Measurements from ENCODE around the gene PAK2. TPM values are rescaled to one million over a fixed set of nuclear protein-coding genes. Genes with fewer than 3 reads are reported as not detected.
"Not testable (repeated sequence)": the region's sequence is repeated elsewhere in the genome, so short reads cannot be mapped to it uniquely, and the experiment has no call there.

The PAK2 gene
- total and polyA plus RNA-seq, 2 of the 4 experiments (the other 2 are of a cell fraction) = 31.8 to 36.0 TPM

DNA sequence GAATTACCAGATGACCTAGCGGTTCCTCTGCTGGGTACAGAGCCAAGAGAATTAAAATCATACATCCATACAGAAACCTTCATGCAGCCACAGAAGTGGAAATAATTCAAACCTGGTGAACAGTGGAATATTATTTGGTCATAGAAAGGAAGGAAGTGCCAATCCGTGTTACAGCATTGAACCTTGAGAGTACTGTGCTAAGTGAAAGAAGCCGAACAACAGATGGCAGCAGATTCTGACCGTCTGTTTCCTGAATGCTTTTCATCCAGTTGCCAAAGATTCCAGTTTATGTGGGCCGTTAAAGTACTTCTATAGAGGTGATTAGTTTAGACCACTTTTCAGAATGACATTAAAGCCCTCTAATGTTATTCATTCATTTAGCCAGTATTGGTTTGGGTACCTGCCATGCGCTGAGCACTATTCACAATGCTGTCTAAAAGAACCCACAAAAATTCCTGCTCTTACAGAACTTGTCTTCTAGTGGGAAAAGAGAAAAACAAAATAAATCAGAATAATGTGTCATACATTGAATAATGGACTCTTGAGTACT is 82.2 kb downstream of the PAK2 start:
- no peak overlapping the region for H3K4ac ChIP-seq (ENCODE audit: low read depth, low read length)
- BruUV-seq (replicated peaks) = no TSS peak
- H3K36me3 ChIP-seq (ENCODE audit: control insufficient read depth, insufficient read depth, low read length) = peaks cover 49% of the 10 kb centered on the region
- H2AK5ac ChIP-seq (ENCODE audit: low read depth, low read length) = no peak overlapping the region
- H3K9me3 ChIP-seq (ENCODE audit: control insufficient read depth, insufficient read depth, low read length) = no peaks in the 10 kb centered on the region
- H4K20me1 ChIP-seq (ENCODE audit: insufficient read depth, low read length) = no peaks in the 10 kb centered on the region; the same call in 1 of the 2 replicates
- H3K4me1 ChIP-seq (ENCODE audit: control insufficient read depth, insufficient read depth, low read length) = no peaks in the 10 kb centered on the region
- no peak overlapping the region for H2BK15ac ChIP-seq (ENCODE audit: low read depth, low read length)
- ChIA-PET POLR2A (ENCODE audit: unreplicated experiment) (no interaction called here), CTCF (no interaction called here)
- H4K5ac ChIP-seq (ENCODE audit: low read depth, low read length) = no peak overlapping the region
- H3K79me1 ChIP-seq (ENCODE audit: low read depth in 1 of 2, low read length in 2 of 2) = peaks cover 8 to 10% of the 10 kb centered on the region in 2 experiments; a peak in 2 of 4 replicates
- H2BK20ac ChIP-seq (ENCODE audit: low read depth, low read length) = no peak overlapping the region
- no peak overlapping the region for H2AK9ac ChIP-seq (replicated peaks; ENCODE audit: low read depth, low read length, poor library complexity)
- H3K4me3 ChIP-seq (ENCODE audit: insufficient read depth, low read depth, low read length) = no peak overlapping the region
- no peaks in the 10 kb centered on the region for H3K9me1 ChIP-seq (ENCODE audit: insufficient read depth, low read length)
- no peak overlapping the region for H3K14ac ChIP-seq (replicated peaks; ENCODE audit: low read depth, low read length)
- ATAC-seq (ENCODE audit: low read depth) = no peak
- H3K27me3 ChIP-seq (ENCODE audit: control insufficient read depth, insufficient read depth, low read length) = no peaks in the 10 kb centered on the region
- dilution Hi-C loops (cut with HindIII; ENCODE audit: low sequenced_read_pairs, unreplicated experiment) (no loop called here), intact Hi-C loops (cut with micrococcal nuclease) (no loop called here), in situ Hi-C loops (cut with MboI; ENCODE audit: low sequenced_read_pairs) (no loop called here)
- DNase-seq = no peak
- H3K18ac ChIP-seq (ENCODE audit: low read depth, low read length) = no peak overlapping the region
- H3K27ac ChIP-seq (ENCODE audit: insufficient read depth, low read length) = no peak overlapping the region
- WGBS, 2 experiments (ENCODE audit: extremely low coverage in 2 of 2, insufficient read length in 1 of 2) = 100% methylated on average over 2 of the region's 6 CpGs; no CpG with 5 or more reads in 1 of the 2 experiments
- TF ChIP-seq, protein P1, sequence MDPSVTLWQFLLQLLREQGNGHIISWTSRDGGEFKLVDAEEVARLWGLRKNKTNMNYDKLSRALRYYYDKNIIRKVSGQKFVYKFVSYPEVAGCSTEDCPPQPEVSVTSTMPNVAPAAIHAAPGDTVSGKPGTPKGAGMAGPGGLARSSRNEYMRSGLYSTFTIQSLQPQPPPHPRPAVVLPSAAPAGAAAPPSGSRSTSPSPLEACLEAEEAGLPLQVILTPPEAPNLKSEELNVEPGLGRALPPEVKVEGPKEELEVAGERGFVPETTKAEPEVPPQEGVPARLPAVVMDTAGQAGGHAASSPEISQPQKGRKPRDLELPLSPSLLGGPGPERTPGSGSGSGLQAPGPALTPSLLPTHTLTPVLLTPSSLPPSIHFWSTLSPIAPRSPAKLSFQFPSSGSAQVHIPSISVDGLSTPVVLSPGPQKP (IDR thresholded peaks at IDR 0.05; ENCODE audit: borderline replicate concordance, low read depth, low read length) = no peak
- no peak overlapping the region for H4K91ac ChIP-seq (ENCODE audit: insufficient read depth, low read depth, low read length)
- H3K4me2 ChIP-seq (ENCODE audit: low read depth, low read length) = no peak overlapping the region
- no peak overlapping the region for H3K9ac ChIP-seq (ENCODE audit: low read depth, low read length)
- H4K8ac ChIP-seq (ENCODE audit: low read depth in 2 of 2, low read length in 2 of 2) = no peak overlapping the region
- no peak overlapping the region for H2BK120ac ChIP-seq (ENCODE audit: low read depth, low read length)
- H3K23ac ChIP-seq (ENCODE audit: low read depth, low read length) = no peak overlapping the region
- H3K56ac ChIP-seq (ENCODE audit: extremely low read depth, insufficient read depth, low read length) = no peak overlapping the region
- H2BK5ac ChIP-seq (ENCODE audit: low read depth, low read length, poor library complexity, severe bottlenecking) = no peak overlapping the region
- no peak overlapping the region for H2AFZ ChIP-seq (replicated peaks; ENCODE audit: low read length, poor library complexity)

DNA sequence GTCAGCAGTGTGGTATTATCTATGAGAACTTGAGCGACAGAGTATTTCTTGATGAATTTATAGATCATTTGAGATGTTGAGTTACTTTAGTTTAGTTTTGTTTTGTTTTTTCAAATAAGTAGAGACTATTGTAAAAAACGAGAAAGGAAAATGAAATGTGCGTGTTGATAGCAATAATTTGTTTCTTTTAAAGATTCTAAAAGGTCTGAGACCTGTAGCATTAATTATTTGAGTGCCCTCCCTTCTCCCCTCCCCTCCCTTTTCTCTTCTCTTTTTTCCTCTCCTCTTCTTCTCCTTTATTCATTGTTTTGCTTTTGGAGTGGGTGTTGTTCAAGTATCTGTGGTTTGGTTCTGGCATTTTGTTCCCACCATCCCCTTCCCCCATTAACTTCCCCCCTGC is 90.0 kb downstream of the PAK2 start:
- H2BK120ac ChIP-seq (ENCODE audit: low read depth, low read length); in situ Hi-C loops (cut with MboI; ENCODE audit: low sequenced_read_pairs); H3K9ac ChIP-seq (ENCODE audit: low read depth, low read length); H3K4ac ChIP-seq (ENCODE audit: low read depth, low read length); H2BK5ac ChIP-seq (ENCODE audit: low read depth, low read length, poor library complexity, severe bottlenecking); POLR2A ChIA-PET (ENCODE audit: unreplicated experiment); H4K5ac ChIP-seq (ENCODE audit: low read depth, low read length); ATAC-seq (ENCODE audit: low read depth); H4K8ac ChIP-seq (ENCODE audit: low read depth in 2 of 2, low read length in 2 of 2); CTCF ChIA-PET; H3K27me3 ChIP-seq (ENCODE audit: control insufficient read depth, insufficient read depth, low read length); H2AK5ac ChIP-seq (ENCODE audit: low read depth, low read length); H2BK20ac ChIP-seq (ENCODE audit: low read depth, low read length); H3K9me3 ChIP-seq (ENCODE audit: control insufficient read depth, insufficient read depth, low read length); intact Hi-C loops (cut with micrococcal nuclease); H3K23ac ChIP-seq (ENCODE audit: low read depth, low read length); H3K27ac ChIP-seq (ENCODE audit: insufficient read depth, low read length); H2BK15ac ChIP-seq (ENCODE audit: low read depth, low read length); H3K14ac ChIP-seq (replicated peaks; ENCODE audit: low read depth, low read length); H3K36me3 ChIP-seq (ENCODE audit: control insufficient read depth, insufficient read depth, low read length); H2AK9ac ChIP-seq (replicated peaks; ENCODE audit: low read depth, low read length, poor library complexity); H4K20me1 ChIP-seq (ENCODE audit: insufficient read depth, low read length); DNase-seq; H3K4me3 ChIP-seq (ENCODE audit: insufficient read depth, low read depth, low read length); H3K4me2 ChIP-seq (ENCODE audit: low read depth, low read length); H3K4me1 ChIP-seq (ENCODE audit: control insufficient read depth, insufficient read depth, low read length); H3K56ac ChIP-seq (ENCODE audit: extremely low read depth, insufficient read depth, low read length); dilution Hi-C loops (cut with HindIII; ENCODE audit: low sequenced_read_pairs, unreplicated experiment); H2AFZ ChIP-seq (replicated peaks; ENCODE audit: low read length, poor library complexity); H4K91ac ChIP-seq (ENCODE audit: insufficient read depth, low read depth, low read length); H3K9me1 ChIP-seq (ENCODE audit: insufficient read depth, low read length); H3K18ac ChIP-seq (ENCODE audit: low read depth, low read length); H3K79me1 ChIP-seq (ENCODE audit: low read depth in 1 of 2, low read length in 2 of 2): not testable (repeated sequence)
- WGBS, 2 experiments (ENCODE audit: extremely low coverage in 2 of 2, insufficient read length in 1 of 2) = 100% methylated on average over 2 of the region's 3 CpGs; no CpG with 5 or more reads in 1 of the 2 experiments
- BruUV-seq (replicated peaks) = TSS peak; percentile 47
